Uterus (tissue), 2 donors: ENCODE data around the gene AHNAK.

ENCODE experiments used
- POLR2A ChIP-seq, 2 donors: fragments of 450-650 bp; IDR thresholded peaks; one replicate each; pipeline ENCODE4 v1.6.1; 2016; ENCODE audit warnings: antibody characterized with exemption in 2 of 2, mild to moderate bottlenecking in 1 of 2, moderate library complexity in 1 of 2
- TF ChIP-seq, protein P1 (sequence below), 4 experiments: fragments of 200-600 bp in 2 of 4; fragments of 450-650 bp in 2 of 4; sonication (generic) in 2 of 4; IDR thresholded peaks; one replicate each; pipeline ENCODE4 v1.5.1; 2016 to 2019; ENCODE audit warnings: antibody characterized with exemption in 4 of 4, mild to moderate bottlenecking in 2 of 4, moderate library complexity in 1 of 4

GRCh38 chr11:62538470-62539237, 8.0 kb downstream of the AHNAK start:
- no peak for TF ChIP-seq POLR2A (IDR thresholded peaks at IDR 0.05)
- TF ChIP-seq, protein P1, sequence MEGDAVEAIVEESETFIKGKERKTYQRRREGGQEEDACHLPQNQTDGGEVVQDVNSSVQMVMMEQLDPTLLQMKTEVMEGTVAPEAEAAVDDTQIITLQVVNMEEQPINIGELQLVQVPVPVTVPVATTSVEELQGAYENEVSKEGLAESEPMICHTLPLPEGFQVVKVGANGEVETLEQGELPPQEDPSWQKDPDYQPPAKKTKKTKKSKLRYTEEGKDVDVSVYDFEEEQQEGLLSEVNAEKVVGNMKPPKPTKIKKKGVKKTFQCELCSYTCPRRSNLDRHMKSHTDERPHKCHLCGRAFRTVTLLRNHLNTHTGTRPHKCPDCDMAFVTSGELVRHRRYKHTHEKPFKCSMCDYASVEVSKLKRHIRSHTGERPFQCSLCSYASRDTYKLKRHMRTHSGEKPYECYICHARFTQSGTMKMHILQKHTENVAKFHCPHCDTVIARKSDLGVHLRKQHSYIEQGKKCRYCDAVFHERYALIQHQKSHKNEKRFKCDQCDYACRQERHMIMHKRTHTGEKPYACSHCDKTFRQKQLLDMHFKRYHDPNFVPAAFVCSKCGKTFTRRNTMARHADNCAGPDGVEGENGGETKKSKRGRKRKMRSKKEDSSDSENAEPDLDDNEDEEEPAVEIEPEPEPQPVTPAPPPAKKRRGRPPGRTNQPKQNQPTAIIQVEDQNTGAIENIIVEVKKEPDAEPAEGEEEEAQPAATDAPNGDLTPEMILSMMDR (IDR thresholded peaks at IDR 0.05), result no peak
